Mammary epithelial cell (primary cell): ENCODE results near the gene SMIM43.

ENCODE experiments used
- CTCF ChIP-seq, 2 donors: IDR thresholded peaks in 1 of 2; conservative IDR thresholded peaks in 1 of 2; 2 replicates each; pipeline ENCODE4 v1.5.1; 2011 to 2012; ENCODE audit warnings: inconsistent platforms in 2 of 2, low read length in 2 of 2, mild to moderate bottlenecking in 2 of 2, control low read depth in 1 of 2, low read depth in 1 of 2; ENCODE audit not compliant: insufficient read depth in 1 of 2; ENCODE audit errors: extremely low read depth in 1 of 2
- EZH2 ChIP-seq: IDR thresholded peaks from 2 replicates; pipeline ENCODE4 v1.6.1; 2012; ENCODE audit warnings: low read length, inconsistent platforms, borderline replicate concordance

DNA sequence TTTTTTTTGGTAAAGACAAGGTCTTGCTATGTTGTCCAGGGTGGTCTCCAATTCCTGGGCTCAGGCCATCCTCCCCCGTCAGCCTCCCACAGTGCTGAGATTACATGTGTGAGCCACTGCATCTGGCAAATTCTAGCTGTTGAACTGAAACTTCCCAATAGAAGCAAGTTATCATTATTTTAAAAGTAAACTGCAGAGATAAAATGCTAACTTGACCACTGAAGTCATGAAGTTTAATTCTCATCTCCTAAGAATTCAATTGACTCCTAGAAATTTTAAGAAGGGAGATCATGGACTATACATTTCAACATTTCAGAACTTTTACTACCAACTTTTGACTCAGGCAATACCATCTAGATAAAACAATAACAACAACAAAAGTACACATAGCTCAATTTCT is 24.5 kb upstream of the SMIM43 start:
- TF ChIP-seq CTCF (conservative IDR thresholded peaks at IDR 0.05 in 1 of 2, IDR thresholded peaks at IDR 0.05 in 1 of 2; ENCODE audit: extremely low read depth in 1 of 2, insufficient read depth in 1 of 2, low read depth in 1 of 2, low read length in 2 of 2), result no peak
- no peak for TF ChIP-seq EZH2
